SH-SY5Y (cell line): ENCODE results near the gene DAB2.

Source experiments
- GATA2 ChIP-seq: IDR thresholded peaks from 2 replicates; pipeline ENCODE4 v1.6.1; 2011; ENCODE audit warnings: mild to moderate bottlenecking, low read depth, low read length
- GATA3 ChIP-seq: IDR thresholded peaks from 2 replicates; pipeline ENCODE4 v1.6.1; 2011; ENCODE audit warnings: low read depth, mild to moderate bottlenecking, low read length, moderate library complexity

DNA sequence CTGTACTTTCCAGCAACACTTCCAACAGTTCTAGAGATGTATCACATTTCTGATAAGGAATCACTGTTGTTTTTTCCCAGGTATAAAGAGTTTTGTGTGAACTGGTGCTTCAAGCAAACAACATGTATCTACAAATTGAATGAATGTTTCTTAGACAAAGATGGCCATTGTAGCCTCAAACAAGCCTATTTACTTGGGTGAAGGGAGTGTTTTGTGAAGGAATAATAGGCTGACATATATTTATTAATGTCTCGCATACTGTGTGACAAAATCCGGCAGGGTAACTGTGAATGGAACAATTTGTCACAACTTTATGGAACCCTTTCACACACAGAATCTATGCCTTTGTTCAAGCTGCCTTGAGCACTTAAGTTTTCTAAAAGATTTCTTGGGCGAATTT lies 24.8 kb upstream of the DAB2 start:
- no peak for TF ChIP-seq GATA3
- no peak for TF ChIP-seq GATA2
